Measurements from ENCODE around the gene SCARF1.

GRCh38 chr17:1598399-1599095 lies 47.0 kb downstream of the SCARF1 start:
- TF ChIP-seq CTCF (IDR thresholded peaks at IDR 0.05 in 8 of 11, conservative IDR thresholded peaks at IDR 0.05 in 3 of 11) (no peak), POLR2A (IDR thresholded peaks at IDR 0.05) (no peak)
